Measurements from ENCODE around the gene DYNC2LI1.
A peak's percentile ranks its signal among the peaks of the same experiment; 100 is the strongest.
"Not testable (repeated sequence)": the region's sequence is repeated elsewhere in the genome, so short reads cannot be mapped to it uniquely, and the experiment has no call there.

DYNC2LI1 gene

GRCh38 chr2:43773876-43774613 is at the start of gene DYNC2LI1:
TSS of gene DYNC2LI1 (plus strand) at chr2:43774039. CDS start at chr2:43774139, 100 bp downstream.
- peak within 1 kb of the TSS; percentile 96 for H3K27ac ChIP-seq (ENCODE audit: low read length)
- H3K9me3 ChIP-seq (ENCODE audit: control insufficient read depth in 1 of 2, low read length in 2 of 2), result no peaks in the 10 kb centered on the region
- H3K4me1 ChIP-seq (ENCODE audit: control insufficient read depth in 1 of 2, insufficient read depth in 2 of 2, low read length in 2 of 2), result peaks cover 0 to 3% of the 10 kb centered on the region in 2 donors
- H3K36me3 ChIP-seq (ENCODE audit: control insufficient read depth in 1 of 2, insufficient read depth in 2 of 2, low read length in 2 of 2), result peaks cover 4 to 13% of the 10 kb centered on the region in 2 donors
- H3K27me3 ChIP-seq (ENCODE audit: low read depth, low read length), result no peaks in the 10 kb centered on the region
- peak within 1 kb of the TSS; percentile 90 to 97 for H3K4me3 ChIP-seq (ENCODE audit: low read depth in 1 of 2, low read length in 2 of 2)

GRCh38 chr2:43724728-43725526 is 48.9 kb upstream of the DYNC2LI1 start:
- no peaks in the 10 kb centered on the region for H3K27me3 ChIP-seq (ENCODE audit: low read depth, low read length)
- H3K9me3 ChIP-seq (ENCODE audit: control insufficient read depth in 1 of 2, low read length in 2 of 2), result no peaks in the 10 kb centered on the region
- H3K27ac ChIP-seq (ENCODE audit: low read length), result no peak overlapping the region
- no peaks in the 10 kb centered on the region for H3K36me3 ChIP-seq (ENCODE audit: control insufficient read depth in 1 of 2, insufficient read depth in 2 of 2, low read length in 2 of 2)
- H3K4me3 ChIP-seq (ENCODE audit: low read depth in 1 of 2, low read length in 2 of 2), result no peak overlapping the region
- no peaks in the 10 kb centered on the region for H3K4me1 ChIP-seq (ENCODE audit: control insufficient read depth in 1 of 2, insufficient read depth in 2 of 2, low read length in 2 of 2)

GRCh38 chr2:43725711-43726246 is 48.1 kb upstream of the DYNC2LI1 start:
- H3K27me3 ChIP-seq (ENCODE audit: low read depth, low read length), result no peaks in the 10 kb centered on the region
- no peak overlapping the region for H3K27ac ChIP-seq (ENCODE audit: low read length)
- H3K9me3 ChIP-seq (ENCODE audit: control insufficient read depth in 1 of 2, low read length in 2 of 2), result no peaks in the 10 kb centered on the region
- no peak overlapping the region for H3K4me3 ChIP-seq (ENCODE audit: low read depth in 1 of 2, low read length in 2 of 2)
- no peaks in the 10 kb centered on the region for H3K4me1 ChIP-seq (ENCODE audit: control insufficient read depth in 1 of 2, insufficient read depth in 2 of 2, low read length in 2 of 2)
- H3K36me3 ChIP-seq (ENCODE audit: control insufficient read depth in 1 of 2, insufficient read depth in 2 of 2, low read length in 2 of 2), result no peaks in the 10 kb centered on the region

- not testable (repeated sequence) for H3K27ac ChIP-seq (ENCODE audit: low read length); H3K9me3 ChIP-seq (ENCODE audit: control insufficient read depth in 1 of 2, low read length in 2 of 2); H3K4me1 ChIP-seq (ENCODE audit: control insufficient read depth in 1 of 2, insufficient read depth in 2 of 2, low read length in 2 of 2); H3K36me3 ChIP-seq (ENCODE audit: control insufficient read depth in 1 of 2, insufficient read depth in 2 of 2, low read length in 2 of 2); H3K27me3 ChIP-seq (ENCODE audit: low read depth, low read length); H3K4me3 ChIP-seq (ENCODE audit: low read depth in 1 of 2, low read length in 2 of 2)
Measured at GRCh38 chr2:43726961-43727633, 46.7 kb upstream of the DYNC2LI1 start.

- H3K4me3 ChIP-seq (ENCODE audit: low read depth in 1 of 2, low read length in 2 of 2), result no peak overlapping the region
Measured at GRCh38 chr2:43727634-43728014, 46.2 kb upstream of the DYNC2LI1 start.

GRCh38 chr2:43729491-43730174 is 44.2 kb upstream of the DYNC2LI1 start:
- Histone ChIP-seq H3K4me1 (ENCODE audit: control insufficient read depth in 1 of 2, insufficient read depth in 2 of 2, low read length in 2 of 2) (no peaks in the 10 kb centered on the region), H3K9me3 (ENCODE audit: control insufficient read depth in 1 of 2, low read length in 2 of 2) (no peaks in the 10 kb centered on the region), H3K27ac (ENCODE audit: low read length) (no peak overlapping the region), H3K27me3 (ENCODE audit: low read depth, low read length) (no peaks in the 10 kb centered on the region), H3K36me3 (ENCODE audit: control insufficient read depth in 1 of 2, insufficient read depth in 2 of 2, low read length in 2 of 2) (no peaks in the 10 kb centered on the region), H3K4me3 (ENCODE audit: low read depth in 1 of 2, low read length in 2 of 2) (no peak overlapping the region)

More at GRCh38 chr2:43727634-43728014, 46.2 kb upstream of the DYNC2LI1 start:
- no peaks in the 10 kb centered on the region for H3K27me3 ChIP-seq (ENCODE audit: low read depth, low read length)
- no peak overlapping the region for H3K27ac ChIP-seq (ENCODE audit: low read length)
- no peaks in the 10 kb centered on the region for H3K9me3 ChIP-seq (ENCODE audit: control insufficient read depth in 1 of 2, low read length in 2 of 2)
- no peaks in the 10 kb centered on the region for H3K36me3 ChIP-seq (ENCODE audit: control insufficient read depth in 1 of 2, insufficient read depth in 2 of 2, low read length in 2 of 2)
- no peaks in the 10 kb centered on the region for H3K4me1 ChIP-seq (ENCODE audit: control insufficient read depth in 1 of 2, insufficient read depth in 2 of 2, low read length in 2 of 2)

- H3K4me3 ChIP-seq (ENCODE audit: low read depth in 1 of 2, low read length in 2 of 2), result no peak overlapping the region
- no peaks in the 10 kb centered on the region for H3K27me3 ChIP-seq (ENCODE audit: low read depth, low read length)
- no peak overlapping the region for H3K27ac ChIP-seq (ENCODE audit: low read length)
- H3K4me1 ChIP-seq (ENCODE audit: control insufficient read depth in 1 of 2, insufficient read depth in 2 of 2, low read length in 2 of 2), result no peaks in the 10 kb centered on the region
- H3K9me3 ChIP-seq (ENCODE audit: control insufficient read depth in 1 of 2, low read length in 2 of 2), result no peaks in the 10 kb centered on the region
- no peaks in the 10 kb centered on the region for H3K36me3 ChIP-seq (ENCODE audit: control insufficient read depth in 1 of 2, insufficient read depth in 2 of 2, low read length in 2 of 2)
Measured at GRCh38 chr2:43731211-43731610, 42.6 kb upstream of the DYNC2LI1 start.

GRCh38 chr2:43736637-43737036 is 37.2 kb upstream of the DYNC2LI1 start:
- no peak overlapping the region for H3K27ac ChIP-seq (ENCODE audit: low read length)
- H3K27me3 ChIP-seq (ENCODE audit: low read depth, low read length), result no peaks in the 10 kb centered on the region
- peaks cover 0 to 4% of the 10 kb centered on the region in 2 donors for H3K36me3 ChIP-seq (ENCODE audit: control insufficient read depth in 1 of 2, insufficient read depth in 2 of 2, low read length in 2 of 2)

GRCh38 chr2:43737097-43737854 is 36.6 kb upstream of the DYNC2LI1 start:
- H3K4me3 ChIP-seq (ENCODE audit: low read depth in 1 of 2, low read length in 2 of 2), result no peak overlapping the region
- no peaks in the 10 kb centered on the region for H3K9me3 ChIP-seq (ENCODE audit: control insufficient read depth in 1 of 2, low read length in 2 of 2)
- peaks cover 0 to 4% of the 10 kb centered on the region in 2 donors for H3K36me3 ChIP-seq (ENCODE audit: control insufficient read depth in 1 of 2, insufficient read depth in 2 of 2, low read length in 2 of 2)
- H3K27ac ChIP-seq (ENCODE audit: low read length), result no peak overlapping the region
- H3K27me3 ChIP-seq (ENCODE audit: low read depth, low read length), result no peaks in the 10 kb centered on the region
- no peaks in the 10 kb centered on the region for H3K4me1 ChIP-seq (ENCODE audit: control insufficient read depth in 1 of 2, insufficient read depth in 2 of 2, low read length in 2 of 2)

More at GRCh38 chr2:43736637-43737036, 37.2 kb upstream of the DYNC2LI1 start:
- Histone ChIP-seq H3K4me1 (ENCODE audit: control insufficient read depth in 1 of 2, insufficient read depth in 2 of 2, low read length in 2 of 2) (no peaks in the 10 kb centered on the region), H3K9me3 (ENCODE audit: control insufficient read depth in 1 of 2, low read length in 2 of 2) (no peaks in the 10 kb centered on the region), H3K4me3 (ENCODE audit: low read depth in 1 of 2, low read length in 2 of 2) (no peak overlapping the region)

- Histone ChIP-seq H3K27me3 (ENCODE audit: low read depth, low read length) (no peaks in the 10 kb centered on the region), H3K9me3 (ENCODE audit: control insufficient read depth in 1 of 2, low read length in 2 of 2) (no peaks in the 10 kb centered on the region), H3K36me3 (ENCODE audit: control insufficient read depth in 1 of 2, insufficient read depth in 2 of 2, low read length in 2 of 2) (peaks cover 0 to 4% of the 10 kb centered on the region in 2 donors), H3K4me1 (ENCODE audit: control insufficient read depth in 1 of 2, insufficient read depth in 2 of 2, low read length in 2 of 2) (no peaks in the 10 kb centered on the region), H3K4me3 (ENCODE audit: low read depth in 1 of 2, low read length in 2 of 2) (no peak overlapping the region), H3K27ac (ENCODE audit: low read length) (no peak overlapping the region)
Measured at GRCh38 chr2:43737855-43738254, 36.0 kb upstream of the DYNC2LI1 start.

Measured in muscle layer of duodenum (tissue), 2 donors.